Measurements from ENCODE around the gene MYBBP1A.

The MYBBP1A gene

GRCh38 chr17:4539025-4539424 is 16.2 kb downstream of the MYBBP1A start:
- Histone ChIP-seq H3K36me3 (replicated peaks; ENCODE audit: low read depth, low read length) (peaks cover 4% of the 10 kb centered on the region), H2AFZ (ENCODE audit: low read depth, low read length) (no peak overlapping the region), H3K79me2 (ENCODE audit: low read length) (no peaks in the 10 kb centered on the region), H3K9ac (ENCODE audit: low read length) (no peak overlapping the region), H3K9me3 (ENCODE audit: insufficient read depth, low read length) (no peaks in the 10 kb centered on the region), H3K27ac (ENCODE audit: low read length) (no peak overlapping the region), H3K4me1 (ENCODE audit: low read length) (no peaks in the 10 kb centered on the region), H4K20me1 (ENCODE audit: insufficient read depth, low read length) (peaks cover 14% of the 10 kb centered on the region), H3K27me3 (ENCODE audit: low read depth, low read length) (no peaks in the 10 kb centered on the region), H3K4me2 (ENCODE audit: low read length) (no peak overlapping the region), H3K4me3 (ENCODE audit: low read length) (no peak overlapping the region)
- TF ChIP-seq CTCF (IDR thresholded peaks at IDR 0.05; ENCODE audit: low read depth, low read length) (no peak), EZH2phosphoT487 (IDR thresholded peaks at IDR 0.05; ENCODE audit: low read depth) (no peak)

- no peaks in the 10 kb centered on the region for H3K79me2 ChIP-seq (ENCODE audit: low read length)
- H3K27me3 ChIP-seq (ENCODE audit: low read depth, low read length), result no peaks in the 10 kb centered on the region
- peaks cover 14% of the 10 kb centered on the region for H4K20me1 ChIP-seq (ENCODE audit: insufficient read depth, low read length)
- no peaks in the 10 kb centered on the region for H3K9me3 ChIP-seq (ENCODE audit: insufficient read depth, low read length)
- H3K4me1 ChIP-seq (ENCODE audit: low read length), result no peaks in the 10 kb centered on the region
- no peaks in the 10 kb centered on the region for H3K36me3 ChIP-seq (replicated peaks; ENCODE audit: low read depth, low read length)
- no peak overlapping the region for H3K4me2 ChIP-seq (ENCODE audit: low read length)
- no peak overlapping the region for H3K4me3 ChIP-seq (ENCODE audit: low read length)
- H2AFZ ChIP-seq (ENCODE audit: low read depth, low read length), result no peak overlapping the region
- no peak for TF ChIP-seq EZH2phosphoT487 (IDR thresholded peaks at IDR 0.05; ENCODE audit: low read depth)
- H3K27ac ChIP-seq (ENCODE audit: low read length), result no peak overlapping the region
- no peak overlapping the region for H3K9ac ChIP-seq (ENCODE audit: low read length)
Measured at GRCh38 chr17:4538236-4539002, 16.8 kb downstream of the MYBBP1A start.

GRCh38 chr17:4537451-4538235 is 17.5 kb downstream of the MYBBP1A start:
- H2AFZ ChIP-seq (ENCODE audit: low read depth, low read length), result no peak overlapping the region
- H3K36me3 ChIP-seq (replicated peaks; ENCODE audit: low read depth, low read length), result no peaks in the 10 kb centered on the region
- no peaks in the 10 kb centered on the region for H3K4me1 ChIP-seq (ENCODE audit: low read length)
- no peak overlapping the region for H3K4me3 ChIP-seq (ENCODE audit: low read length)
- no peaks in the 10 kb centered on the region for H3K79me2 ChIP-seq (ENCODE audit: low read length)
- TF ChIP-seq CTCF (IDR thresholded peaks at IDR 0.05; ENCODE audit: low read depth, low read length) (no peak), EZH2phosphoT487 (IDR thresholded peaks at IDR 0.05; ENCODE audit: low read depth) (no peak)
- no peak overlapping the region for H3K27ac ChIP-seq (ENCODE audit: low read length)
- H3K9ac ChIP-seq (ENCODE audit: low read length), result no peak overlapping the region
- H3K27me3 ChIP-seq (ENCODE audit: low read depth, low read length), result no peaks in the 10 kb centered on the region
- H3K9me3 ChIP-seq (ENCODE audit: insufficient read depth, low read length), result no peaks in the 10 kb centered on the region
- peaks cover 14% of the 10 kb centered on the region for H4K20me1 ChIP-seq (ENCODE audit: insufficient read depth, low read length)
- H3K4me2 ChIP-seq (ENCODE audit: low read length), result no peak overlapping the region

GRCh38 chr17:4536742-4537411 is 18.3 kb downstream of the MYBBP1A start:
- no peaks in the 10 kb centered on the region for H3K36me3 ChIP-seq (replicated peaks; ENCODE audit: low read depth, low read length)
- H3K4me2 ChIP-seq (ENCODE audit: low read length), result no peak overlapping the region
- no peaks in the 10 kb centered on the region for H3K4me1 ChIP-seq (ENCODE audit: low read length)
- H2AFZ ChIP-seq (ENCODE audit: low read depth, low read length), result no peak overlapping the region
- no peaks in the 10 kb centered on the region for H3K9me3 ChIP-seq (ENCODE audit: insufficient read depth, low read length)
- H3K27ac ChIP-seq (ENCODE audit: low read length), result no peak overlapping the region
- H3K9ac ChIP-seq (ENCODE audit: low read length), result no peak overlapping the region
- no peak for TF ChIP-seq EZH2phosphoT487 (IDR thresholded peaks at IDR 0.05; ENCODE audit: low read depth)
- no peak for TF ChIP-seq CTCF (IDR thresholded peaks at IDR 0.05; ENCODE audit: low read depth, low read length)
- no peak overlapping the region for H3K4me3 ChIP-seq (ENCODE audit: low read length)
- H3K27me3 ChIP-seq (ENCODE audit: low read depth, low read length), result no peaks in the 10 kb centered on the region
- peaks cover 14% of the 10 kb centered on the region for H4K20me1 ChIP-seq (ENCODE audit: insufficient read depth, low read length)
- H3K79me2 ChIP-seq (ENCODE audit: low read length), result no peaks in the 10 kb centered on the region
